Body of pancreas (tissue), 4 donors: Measurements from ENCODE around the gene AEN. TPM values are rescaled to one million over a fixed set of nuclear protein-coding genes. Genes with fewer than 3 reads are reported as not detected.
A peak's percentile ranks its signal among the peaks of the same experiment; 100 is the strongest.

Experiments
- ATAC-seq: fragments of 150-250 bp; one replicate; pipeline ENCODE4 v1.9.1; 2016
- DNase-seq, 4 donors: peaks; one replicate each; pipeline ENCODE4 v3.0.0-alpha.2; 2019
- H3K27ac ChIP-seq, 4 donors: fragments of 200-600 bp; sonication (generic); 1 replicate in 3 of 4; 2 replicates in 1 of 4; pipeline versions ENCODE4 v1.5.1 to v1.6.1; 2016 to 2019; ENCODE audit warnings: mild to moderate bottlenecking in 1 of 4, mixed read lengths in 1 of 4, moderate library complexity in 1 of 4
- H3K27me3 ChIP-seq, 2 donors: fragments of 200-600 bp; sonication (generic); one replicate each; pipeline ENCODE4 v1.6.0; 2016; ENCODE audit warnings: mild to moderate bottlenecking in 1 of 2
- H3K36me3 ChIP-seq, 2 donors: fragments of 200-600 bp; sonication (generic); replicated peaks in 1 of 2; 2 replicates each; pipeline ENCODE4 v1.5.1; 2016; ENCODE audit warnings: low read depth in 2 of 2; ENCODE audit not compliant: insufficient read depth in 1 of 2
- H3K4me1 ChIP-seq: fragments of 200-600 bp; sonication (generic); one replicate; pipeline ENCODE4 v1.6.0; 2016
- H3K4me3 ChIP-seq, 2 donors: fragments of 200-600 bp; sonication (generic); 1 replicate in 1 of 2; 2 replicates in 1 of 2; pipeline ENCODE4 v1.5.1; 2016 to 2019
- H3K9me3 ChIP-seq, 3 donors: fragments of 200-600 bp; sonication (generic); 1 replicate in 2 of 3; 2 replicates in 1 of 3; pipeline ENCODE4 v1.5.1; 2016
- POLR2A ChIP-seq, 3 donors: fragments of 450-650 bp; IDR thresholded peaks; one replicate each; pipeline ENCODE4 v1.6.1; 2016; ENCODE audit warnings: antibody characterized with exemption in 3 of 3, mild to moderate bottlenecking in 2 of 3
- WGBS, 2 donors: methylation state at CpG; one replicate each; pipeline ENCODE4 v1.1.5; 2017; 5-methylcytosine and 5-hydroxymethylcytosine counted together
- intact Hi-C: fragments of 100-400 bp; cut with DNase I; formaldehyde crosslinking; loops from one replicate; pipeline ENCODE4 v1.15.1; 2023
- total RNA-seq, 2 donors: library from RNA; depleted of rRNA; stranded (reverse); fragments of >200 nt; gene quantifications; one replicate each; pipeline ENCODE4 v1.1.0, GENCODE V29; 2016
- TF ChIP-seq, protein P1 (sequence below), 7 experiments: fragments of 450-650 bp in 4 of 7; fragments of 200-600 bp in 3 of 7; sonication (generic) in 3 of 7; IDR thresholded peaks; one replicate each; pipeline ENCODE4 v1.5.1; 2016 to 2019; ENCODE audit warnings: antibody characterized with exemption in 7 of 7

AEN gene
- total RNA-seq, 2 donors from 2014 or later = 20.4 to 23.3 TPM

- intact Hi-C loops = loop anchor here (10.0 kb wide), 1 partner anchor 139 kb away; no protein-coding TSS in a partner anchor
- no peak overlapping the region for H3K4me3 ChIP-seq
- no peaks in the 10 kb centered on the region for H3K36me3 ChIP-seq
- TF ChIP-seq, protein P1, sequence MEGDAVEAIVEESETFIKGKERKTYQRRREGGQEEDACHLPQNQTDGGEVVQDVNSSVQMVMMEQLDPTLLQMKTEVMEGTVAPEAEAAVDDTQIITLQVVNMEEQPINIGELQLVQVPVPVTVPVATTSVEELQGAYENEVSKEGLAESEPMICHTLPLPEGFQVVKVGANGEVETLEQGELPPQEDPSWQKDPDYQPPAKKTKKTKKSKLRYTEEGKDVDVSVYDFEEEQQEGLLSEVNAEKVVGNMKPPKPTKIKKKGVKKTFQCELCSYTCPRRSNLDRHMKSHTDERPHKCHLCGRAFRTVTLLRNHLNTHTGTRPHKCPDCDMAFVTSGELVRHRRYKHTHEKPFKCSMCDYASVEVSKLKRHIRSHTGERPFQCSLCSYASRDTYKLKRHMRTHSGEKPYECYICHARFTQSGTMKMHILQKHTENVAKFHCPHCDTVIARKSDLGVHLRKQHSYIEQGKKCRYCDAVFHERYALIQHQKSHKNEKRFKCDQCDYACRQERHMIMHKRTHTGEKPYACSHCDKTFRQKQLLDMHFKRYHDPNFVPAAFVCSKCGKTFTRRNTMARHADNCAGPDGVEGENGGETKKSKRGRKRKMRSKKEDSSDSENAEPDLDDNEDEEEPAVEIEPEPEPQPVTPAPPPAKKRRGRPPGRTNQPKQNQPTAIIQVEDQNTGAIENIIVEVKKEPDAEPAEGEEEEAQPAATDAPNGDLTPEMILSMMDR (IDR thresholded peaks at IDR 0.05) = no peak
- no peak for TF ChIP-seq POLR2A (IDR thresholded peaks at IDR 0.05)
- no peaks in the 10 kb centered on the region for H3K9me3 ChIP-seq
- DNase-seq (no peak), ATAC-seq (no peak)
- peaks cover 29% of the 10 kb centered on the region for H3K4me1 ChIP-seq
- H3K27ac ChIP-seq = no peak overlapping the region
- H3K27me3 ChIP-seq = no peaks in the 10 kb centered on the region
- WGBS, 2 donors = 65 to 78% methylated on average over 7 of the region's 7 CpGs
Observed at GRCh38 chr15:88613074-88613944, 7.8 kb upstream of the AEN start.

GRCh38 chr15:88615303-88616107 lies 5.6 kb upstream of the AEN start:
- no peaks in the 10 kb centered on the region for H3K27me3 ChIP-seq
- H3K4me1 ChIP-seq = peaks cover 29% of the 10 kb centered on the region
- 30 to 31% methylated on average over 11 of the region's 11 CpGs for WGBS, 2 donors
- DNase-seq (peak; percentile 82 to 92 (median 88)), ATAC-seq (peak; percentile 95)
- H3K27ac ChIP-seq = peak overlapping the region; percentile 69 to 84 (median 78)
- TF ChIP-seq, protein P1 (IDR thresholded peaks at IDR 0.05) = no peak
- TF ChIP-seq POLR2A (IDR thresholded peaks at IDR 0.05) = peak in 2 of 3 donors; percentile 41 to 43
- intact Hi-C loops = loop anchor here (10.0 kb wide), 1 partner anchor 141 kb away; no protein-coding TSS in a partner anchor
- H3K4me3 ChIP-seq = no peak overlapping the region
- H3K9me3 ChIP-seq = no peaks in the 10 kb centered on the region
- H3K36me3 ChIP-seq = no peaks in the 10 kb centered on the region

DNA sequence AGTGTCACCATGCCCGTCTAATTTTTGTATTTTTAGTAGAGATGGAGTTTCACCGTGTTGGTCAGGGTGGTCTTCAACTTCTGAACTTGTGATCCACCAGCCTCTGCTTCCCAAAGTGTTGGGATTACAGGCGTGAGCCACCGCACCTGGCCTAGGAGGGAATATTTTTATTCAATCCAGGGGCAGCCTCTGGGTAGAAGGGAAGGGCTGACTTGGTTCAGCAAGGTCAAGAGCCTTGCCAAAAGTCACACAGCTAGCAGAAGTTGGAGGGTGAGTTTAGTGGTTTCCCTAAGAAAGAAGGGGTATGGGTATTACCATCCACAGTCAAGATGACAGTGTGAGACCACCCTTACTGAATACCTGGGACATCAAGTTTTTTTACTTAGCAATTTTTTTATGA lies 4.9 kb upstream of the AEN start:
- intact Hi-C loops = loop anchor here (10.0 kb wide), 1 partner anchor 141 kb away; no protein-coding TSS in a partner anchor
- 92% methylated on average over 4 of the region's 4 CpGs for WGBS, 2 donors
- H3K27ac ChIP-seq = peak overlapping the region in 3 of 4 donors; percentile 69 to 84 (median 82)

DNA sequence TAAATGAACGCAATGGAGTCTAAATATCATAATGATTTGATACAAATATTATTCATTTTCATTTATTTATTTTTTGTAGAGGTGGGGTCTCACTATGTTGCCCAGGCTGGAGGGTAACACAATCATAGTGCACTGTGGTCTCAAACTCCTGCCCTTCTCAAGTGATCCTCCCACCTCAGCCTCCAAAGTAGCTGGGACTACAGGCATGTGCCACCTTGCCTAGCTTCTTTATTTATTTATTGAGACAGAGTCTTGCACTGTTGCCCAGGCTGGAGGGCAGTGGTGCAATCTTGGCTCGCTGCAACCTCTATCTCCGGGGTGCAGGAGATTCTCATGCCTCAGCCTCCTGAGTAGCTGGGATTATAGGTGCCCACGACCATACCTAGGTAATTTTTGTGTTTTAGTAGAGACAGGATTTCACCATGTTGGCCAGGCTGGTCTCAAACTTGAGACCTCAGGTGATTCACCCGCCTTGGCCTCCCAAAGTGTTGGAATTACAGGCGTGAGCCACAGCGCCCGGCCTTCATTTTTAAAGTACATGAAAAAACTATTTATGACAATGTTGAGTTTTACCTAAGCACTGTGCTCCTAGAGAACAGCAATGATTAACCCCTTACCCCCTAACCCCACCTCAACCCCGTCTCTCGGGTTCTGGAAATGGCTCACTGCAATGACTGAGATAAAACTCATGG lies 4.0 kb upstream of the AEN start:
- ATAC-seq = no peak
- intact Hi-C loops = loop anchor here (10.0 kb wide), 1 partner anchor 142 kb away; no protein-coding TSS in a partner anchor
- peaks cover 36% of the 10 kb centered on the region for H3K4me1 ChIP-seq
- H3K36me3 ChIP-seq = no peaks in the 10 kb centered on the region
- no peak overlapping the region for H3K27ac ChIP-seq
- TF ChIP-seq POLR2A (IDR thresholded peaks at IDR 0.05) = no peak
- TF ChIP-seq, protein P1 (IDR thresholded peaks at IDR 0.05) = no peak
- DNase-seq = no peak
- no peak overlapping the region for H3K4me3 ChIP-seq
- H3K9me3 ChIP-seq = no peaks in the 10 kb centered on the region
- no peaks in the 10 kb centered on the region for H3K27me3 ChIP-seq
- 91 to 96% methylated on average over 10 of the region's 10 CpGs for WGBS, 2 donors

More for the DNA sequence above, 4.9 kb upstream of the AEN start:
- DNase-seq (no peak), ATAC-seq (no peak)
- H3K9me3 ChIP-seq = no peaks in the 10 kb centered on the region
- H3K4me3 ChIP-seq = no peak overlapping the region
- H3K4me1 ChIP-seq = peaks cover 33% of the 10 kb centered on the region
- no peaks in the 10 kb centered on the region for H3K27me3 ChIP-seq
- TF ChIP-seq, protein P1 (IDR thresholded peaks at IDR 0.05) = no peak
- no peak for TF ChIP-seq POLR2A (IDR thresholded peaks at IDR 0.05)
- no peaks in the 10 kb centered on the region for H3K36me3 ChIP-seq
